Activated B cell treated with CpG ODN at 0.5 μM for 24 hours (primary cell): ENCODE measurements around the gene ADAM17. TPM values are rescaled to one million over a fixed set of nuclear protein-coding genes. Genes with fewer than 3 reads are reported as not detected.

ENCODE experiments used
- ATAC-seq: fragments of 200-7000 bp; cut with Tn5 transposase; one replicate; pipeline ENCODE4 v1.10.0; 2021; ENCODE audit warnings: low read depth, mild to moderate bottlenecking, moderate library complexity
- CTCF ChIA-PET: fragments of 350-600 bp; sonication (Branson Sonifier 250); formaldehyde crosslinking; loops from one replicate; lab custom pipeline; 2021; ENCODE audit warnings: antibody characterized with exemption; lab: Charles Lee
- POLR2A ChIA-PET: fragments of 350-600 bp; sonication (Branson Sonifier 250); formaldehyde crosslinking; loops from one replicate; lab custom pipeline; 2021; ENCODE audit warnings: antibody characterized with exemption; lab: Charles Lee
- DNase-seq: peaks from one replicate; pipeline ENCODE4 v3.0.0; 2022
- H3K27ac Mint-ChIP-seq: one replicate; pipeline ENCODE4 v1.8.0; 2020; ENCODE audit warnings: mixed read lengths
- H3K27me3 Mint-ChIP-seq: one replicate; pipeline ENCODE4 v1.8.0; 2021; ENCODE audit warnings: mixed read lengths
- H3K36me3 Mint-ChIP-seq: one replicate; pipeline ENCODE4 v1.8.0; 2021; ENCODE audit warnings: low read depth, mixed read lengths
- H3K4me1 Mint-ChIP-seq: one replicate; pipeline ENCODE4 v1.8.0; 2021; ENCODE audit warnings: mixed read lengths
- H3K4me3 Mint-ChIP-seq: one replicate; pipeline ENCODE4 v1.8.0; 2020; ENCODE audit warnings: mild to moderate bottlenecking, mixed read lengths
- H3K9me3 Mint-ChIP-seq: one replicate; pipeline ENCODE4 v1.8.0; 2020; ENCODE audit warnings: mixed read lengths
- intact Hi-C: fragments of 100-400 bp; cut with micrococcal nuclease; formaldehyde crosslinking; loops from one replicate; pipeline ENCODE4 v1.15.1; 2024
- total RNA-seq: library from RNA; stranded (reverse); gene quantifications from 2 replicates; pipeline ENCODE4 v1.2.3, GENCODE V29; 2022
- TF ChIP-seq, protein P1 (sequence below): fragments of 200-600 bp; IDR thresholded peaks from one replicate; pipeline ENCODE4 v1.8.0; 2022; ENCODE audit warnings: antibody characterized with exemption, mild to moderate bottlenecking

ADAM17 gene
- total RNA-seq: 34.3 and 39.5 TPM in 2 replicates

GRCh38 chr2:9555297-9556120 is at the start of gene ADAM17:
Gene ADAM17, minus strand, starts transcription at chr2:9555830. Its CDS starts 225 bp downstream, at chr2:9555605.
- Mint-ChIP-seq H3K27me3 (no peaks in the 10 kb centered on the region), H3K36me3 (peaks cover 18% of the 10 kb centered on the region), H3K27ac (peak within 1 kb of the TSS; percentile 98), H3K9me3 (no peaks in the 10 kb centered on the region), H3K4me3 (peak within 1 kb of the TSS; percentile 96), H3K4me1 (peaks cover 54% of the 10 kb centered on the region)
- ChIA-PET POLR2A (interaction anchor here (0.7 to 3.4 kb wide), 23 partner anchors 10 to 1134 kb away, joined by 3 to 74 read pairs (median 4); partner anchors contain the start of genes CPSF3, IAH1, ITGB1BP1 and TAF1B), CTCF (interaction anchor here (0.9 to 2.7 kb wide), 7 partner anchors 9 to 82 kb away, joined by 3 to 17 read pairs (median 3); no protein-coding TSS in a partner anchor)
- TF ChIP-seq, protein P1, sequence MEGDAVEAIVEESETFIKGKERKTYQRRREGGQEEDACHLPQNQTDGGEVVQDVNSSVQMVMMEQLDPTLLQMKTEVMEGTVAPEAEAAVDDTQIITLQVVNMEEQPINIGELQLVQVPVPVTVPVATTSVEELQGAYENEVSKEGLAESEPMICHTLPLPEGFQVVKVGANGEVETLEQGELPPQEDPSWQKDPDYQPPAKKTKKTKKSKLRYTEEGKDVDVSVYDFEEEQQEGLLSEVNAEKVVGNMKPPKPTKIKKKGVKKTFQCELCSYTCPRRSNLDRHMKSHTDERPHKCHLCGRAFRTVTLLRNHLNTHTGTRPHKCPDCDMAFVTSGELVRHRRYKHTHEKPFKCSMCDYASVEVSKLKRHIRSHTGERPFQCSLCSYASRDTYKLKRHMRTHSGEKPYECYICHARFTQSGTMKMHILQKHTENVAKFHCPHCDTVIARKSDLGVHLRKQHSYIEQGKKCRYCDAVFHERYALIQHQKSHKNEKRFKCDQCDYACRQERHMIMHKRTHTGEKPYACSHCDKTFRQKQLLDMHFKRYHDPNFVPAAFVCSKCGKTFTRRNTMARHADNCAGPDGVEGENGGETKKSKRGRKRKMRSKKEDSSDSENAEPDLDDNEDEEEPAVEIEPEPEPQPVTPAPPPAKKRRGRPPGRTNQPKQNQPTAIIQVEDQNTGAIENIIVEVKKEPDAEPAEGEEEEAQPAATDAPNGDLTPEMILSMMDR: no peak
- DNase-seq: peak; percentile 92
- intact Hi-C loops: loop anchor here (1.0 to 5.0 kb wide), 10 partner anchors 16 to 892 kb away; partner anchors contain the start of genes CPSF3, GRHL1, IAH1 and ITGB1BP1
- ATAC-seq: peak; percentile 90

GRCh38 chr2:9602412-9602811 is 46.8 kb upstream of the ADAM17 start:
- H3K36me3 Mint-ChIP-seq: peaks cover 40% of the 10 kb centered on the region
- peaks cover 31% of the 10 kb centered on the region for H3K4me1 Mint-ChIP-seq
- POLR2A ChIA-PET: interaction anchor here (1.0 to 1.4 kb wide), 2 partner anchors 28 to 46 kb away, joined by 3 read pairs; partner anchors contain the start of gene YWHAQ

DNA sequence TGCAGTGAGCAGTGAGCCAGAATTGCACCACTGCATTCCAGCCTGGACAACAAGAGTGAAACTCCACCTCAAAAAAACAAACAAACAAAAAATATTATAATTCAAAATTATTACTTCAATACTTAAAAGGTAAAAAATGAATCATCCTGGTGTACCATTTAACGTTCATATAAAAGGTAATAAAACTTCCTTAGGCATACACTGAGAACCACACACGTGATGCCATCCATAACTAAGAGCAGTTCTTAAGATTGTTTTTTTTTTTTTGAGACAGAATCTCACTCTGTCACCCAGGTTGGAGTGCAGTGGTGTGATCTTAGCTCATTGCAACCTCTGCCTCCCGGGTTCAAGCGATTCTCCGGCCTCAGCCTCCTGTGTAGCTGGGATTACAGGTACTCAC is 45.8 kb upstream of the ADAM17 start:
- H3K27ac Mint-ChIP-seq: no peak overlapping the region
- TF ChIP-seq, protein P1: no peak
- POLR2A ChIA-PET: no interaction called here
- no peak for DNase-seq
- no peak overlapping the region for H3K4me3 Mint-ChIP-seq
- H3K27me3 Mint-ChIP-seq: no peaks in the 10 kb centered on the region
- H3K36me3 Mint-ChIP-seq: peaks cover 43% of the 10 kb centered on the region
- no peak for ATAC-seq
- CTCF ChIA-PET: no interaction called here
- peaks cover 37% of the 10 kb centered on the region for H3K4me1 Mint-ChIP-seq
- intact Hi-C loops: no loop called here
- H3K9me3 Mint-ChIP-seq: peaks cover 14% of the 10 kb centered on the region

More at GRCh38 chr2:9602412-9602811, 46.8 kb upstream of the ADAM17 start:
- H3K4me3 Mint-ChIP-seq: no peak overlapping the region
- no peak for ATAC-seq
- TF ChIP-seq, protein P1: no peak
- CTCF ChIA-PET: no interaction called here
- no peak for DNase-seq
- H3K9me3 Mint-ChIP-seq: peaks cover 14% of the 10 kb centered on the region
- H3K27ac Mint-ChIP-seq: no peak overlapping the region
- H3K27me3 Mint-ChIP-seq: no peaks in the 10 kb centered on the region
- intact Hi-C loops: no loop called here

DNA sequence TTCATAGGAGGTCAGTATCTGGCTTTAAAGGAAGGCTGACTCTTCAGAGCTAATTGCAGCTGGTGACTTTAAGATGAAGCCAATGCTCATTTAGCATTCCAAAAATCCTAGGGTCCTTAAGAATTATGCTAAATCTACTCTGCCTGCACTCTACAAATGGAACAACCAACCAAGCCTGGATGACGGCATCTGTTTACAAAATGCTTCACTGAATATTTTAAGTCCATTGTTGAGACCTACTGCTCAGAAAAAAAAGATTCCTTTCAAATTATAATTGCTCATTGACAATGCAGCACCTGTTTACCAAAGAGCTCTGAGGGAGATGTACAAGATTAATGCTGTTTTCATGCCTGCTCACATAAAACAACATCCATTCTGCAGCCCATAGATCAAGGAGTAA is 43.8 kb upstream of the ADAM17 start:
- ChIA-PET POLR2A (interaction anchor here (0.9 kb wide), 1 partner anchor 43 kb away, joined by 3 read pairs; no protein-coding TSS in a partner anchor), CTCF (interaction anchor here (1.1 kb wide), 1 partner anchor 43 kb away, joined by 3 read pairs; the partner anchor contains the start of gene ADAM17)
- no peak for ATAC-seq
- no peak overlapping the region for H3K27ac Mint-ChIP-seq
- peaks cover 44% of the 10 kb centered on the region for H3K36me3 Mint-ChIP-seq
- H3K4me3 Mint-ChIP-seq: no peak overlapping the region
- H3K9me3 Mint-ChIP-seq: peaks cover 14% of the 10 kb centered on the region
- H3K27me3 Mint-ChIP-seq: no peaks in the 10 kb centered on the region
- DNase-seq: no peak
- peaks cover 40% of the 10 kb centered on the region for H3K4me1 Mint-ChIP-seq
- TF ChIP-seq, protein P1: no peak
- intact Hi-C loops: no loop called here
